ENCODE measurements around the gene SUN3. TPM values are rescaled to one million over a fixed set of nuclear protein-coding genes. Genes with fewer than 3 reads are reported as not detected.

The SUN3 gene
- total and polyA plus RNA-seq, 2 of the 4 experiments (the other 2 are of a cell fraction), result not detected

- Histone ChIP-seq H4K5ac (ENCODE audit: low read depth, low read length) (no peak overlapping the region), H3K4me2 (ENCODE audit: low read depth, low read length) (no peak overlapping the region), H2AK5ac (ENCODE audit: low read depth, low read length) (no peak overlapping the region), H3K14ac (replicated peaks; ENCODE audit: low read depth, low read length) (no peak overlapping the region), H3K9me1 (ENCODE audit: insufficient read depth, low read length) (peaks cover 5% of the 10 kb centered on the region), H3K18ac (ENCODE audit: low read depth, low read length) (no peak overlapping the region), H2BK5ac (ENCODE audit: low read depth, low read length, poor library complexity, severe bottlenecking) (no peak overlapping the region), H3K79me1 (ENCODE audit: low read depth in 1 of 2, low read length in 2 of 2) (peaks cover 9 to 10% of the 10 kb centered on the region in 2 experiments; a peak in 3 of 4 replicates), H2AFZ (replicated peaks; ENCODE audit: low read length, poor library complexity) (no peak overlapping the region), H4K8ac (ENCODE audit: low read depth in 2 of 2, low read length in 2 of 2) (no peak overlapping the region), H3K9me3 (ENCODE audit: control insufficient read depth, insufficient read depth, low read length) (no peaks in the 10 kb centered on the region), H3K36me3 (ENCODE audit: control insufficient read depth, insufficient read depth, low read length) (peaks cover 1% of the 10 kb centered on the region; the same call in 1 of the 2 replicates), H3K23ac (ENCODE audit: low read depth, low read length) (no peak overlapping the region), H3K27me3 (ENCODE audit: control insufficient read depth, insufficient read depth, low read length) (no peaks in the 10 kb centered on the region), H4K91ac (ENCODE audit: insufficient read depth, low read depth, low read length) (no peak overlapping the region), H3K4me1 (ENCODE audit: control insufficient read depth, insufficient read depth, low read length) (peaks cover 4% of the 10 kb centered on the region; the same call in 1 of the 2 replicates), H3K9ac (ENCODE audit: low read depth, low read length) (no peak overlapping the region), H2AK9ac (replicated peaks; ENCODE audit: low read depth, low read length, poor library complexity) (no peak overlapping the region), H2BK20ac (ENCODE audit: low read depth, low read length) (no peak overlapping the region), H3K27ac (ENCODE audit: insufficient read depth, low read length) (no peak overlapping the region), H2BK120ac (ENCODE audit: low read depth, low read length) (no peak overlapping the region), H2BK15ac (ENCODE audit: low read depth, low read length) (no peak overlapping the region), H4K20me1 (ENCODE audit: insufficient read depth, low read length) (peaks cover 4% of the 10 kb centered on the region; the same call in 1 of the 2 replicates), H3K56ac (ENCODE audit: extremely low read depth, insufficient read depth, low read length) (no peak overlapping the region), H3K4ac (ENCODE audit: low read depth, low read length) (no peak overlapping the region), H3K4me3 (ENCODE audit: insufficient read depth, low read depth, low read length) (no peak overlapping the region)
- intact Hi-C loops (cut with micrococcal nuclease), result no loop called here
- TF ChIP-seq USF2 (IDR thresholded peaks at IDR 0.05; ENCODE audit: low read depth, low read length), result no peak
- TF ChIP-seq RCOR1 (IDR thresholded peaks at IDR 0.05; ENCODE audit: insufficient replicate concordance, low read length), result no peak
- TF ChIP-seq RFX5 (IDR thresholded peaks at IDR 0.05; ENCODE audit: low read depth, low read length), result no peak
- no peak for TF ChIP-seq CEBPB (IDR thresholded peaks at IDR 0.05; ENCODE audit: low read depth, low read length)
- TF ChIP-seq MXI1 (IDR thresholded peaks at IDR 0.05; ENCODE audit: borderline replicate concordance, low read depth, low read length), result no peak
- no peak for TF ChIP-seq ELK1 (IDR thresholded peaks at IDR 0.05; ENCODE audit: borderline replicate concordance, low read depth, low read length)
- TF ChIP-seq FOS (IDR thresholded peaks at IDR 0.05; ENCODE audit: low read depth, low read length), result no peak
- no peak for TF ChIP-seq MAFK (IDR thresholded peaks at IDR 0.05; ENCODE audit: low read depth, low read length)
- TF ChIP-seq RAD21 (IDR thresholded peaks at IDR 0.05; ENCODE audit: low read length), result no peak
- TF ChIP-seq MAZ (IDR thresholded peaks at IDR 0.05; ENCODE audit: borderline replicate concordance, low read depth, low read length), result no peak
- no peak for TF ChIP-seq POLR2A (IDR thresholded peaks at IDR 0.05; ENCODE audit: low read depth, low read length)
- TF ChIP-seq NFE2L2 (IDR thresholded peaks at IDR 0.05; ENCODE audit: low read depth, low read length), result no peak
- no peak for TF ChIP-seq CHD1 (IDR thresholded peaks at IDR 0.05; ENCODE audit: low read depth, low read length)
- TF ChIP-seq BHLHE40 (IDR thresholded peaks at IDR 0.05; ENCODE audit: low read depth, low read length), result no peak
- TF ChIP-seq SMC3 (IDR thresholded peaks at IDR 0.05; ENCODE audit: low read depth, low read length), result no peak
- TF ChIP-seq CTCF (conservative IDR thresholded peaks at IDR 0.05; ENCODE audit: low read depth, low read length), result no peak
- ATAC-seq (ENCODE audit: low read depth), result no peak
- dilution Hi-C loops (cut with HindIII; ENCODE audit: low sequenced_read_pairs, unreplicated experiment), result no loop called here
- WGBS, 2 experiments (ENCODE audit: extremely low coverage in 2 of 2, insufficient read length in 1 of 2), result no CpG with 5 or more reads among the region's 4 CpGs
- BruUV-seq (replicated peaks), result no TSS peak
- POLR2A ChIA-PET (ENCODE audit: unreplicated experiment), result no interaction called here
- CTCF ChIA-PET, result interaction anchor here (0.8 kb wide), 1 partner anchor 15 kb away, joined by 3 read pairs; no protein-coding TSS in a partner anchor
- no peak for DNase-seq
- in situ Hi-C loops (cut with MboI; ENCODE audit: low sequenced_read_pairs), result no loop called here
Measured at GRCh38 chr7:47952224-47952623, 76.7 kb downstream of the SUN3 start.
